ENCODE measurements around the gene NOC3L. TPM values are rescaled to one million over a fixed set of nuclear protein-coding genes. Genes with fewer than 3 reads are reported as not detected.

NOC3L gene
- total RNA-seq, 4 donors from 2014 or later: 8.7 to 14.2 (median 10.3) TPM

GRCh38 chr10:94366382-94366781, 3.6 kb upstream of the NOC3L start:
- DNase-seq (ENCODE audit: low spot score in 2 of 2): no peak
- TF ChIP-seq CTCF (IDR thresholded peaks at IDR 0.05) (no peak), POLR2A (IDR thresholded peaks at IDR 0.05) (no peak)
- no peak overlapping the region for H3K4me3 ChIP-seq (ENCODE audit: low read depth, poor library complexity, severe bottlenecking)
- intact Hi-C loops (cut with DNase I; ENCODE audit: low total_unique reads): no loop called here
- WGBS, 2 donors: 87 to 97% methylated on average over 3 of the region's 3 CpGs

- WGBS, 2 donors: 61 to 63% methylated on average over 1 of the region's 1 CpG
- intact Hi-C loops (cut with DNase I; ENCODE audit: low total_unique reads): no loop called here
These were observed 1.7 kb upstream of the NOC3L start for GRCh38 chr10:94364482-94364881.

GRCh38 chr10:94363251-94363565, 469 bp upstream of the NOC3L start:
- no peak for TF ChIP-seq CTCF (IDR thresholded peaks at IDR 0.05)
- TF ChIP-seq POLR2A (IDR thresholded peaks at IDR 0.05): no peak
- H3K4me3 ChIP-seq (ENCODE audit: low read depth, poor library complexity, severe bottlenecking): no peak overlapping the region
- DNase-seq (ENCODE audit: low spot score in 2 of 2): no peak
- 43 to 46% methylated on average over 8 of the region's 8 CpGs for WGBS, 2 donors
- intact Hi-C loops (cut with DNase I; ENCODE audit: low total_unique reads): no loop called here

More at GRCh38 chr10:94364482-94364881, 1.7 kb upstream of the NOC3L start:
- no peak for DNase-seq (ENCODE audit: low spot score in 2 of 2)
- H3K4me3 ChIP-seq (ENCODE audit: low read depth, poor library complexity, severe bottlenecking): no peak overlapping the region
- TF ChIP-seq POLR2A (IDR thresholded peaks at IDR 0.05) (no peak), CTCF (IDR thresholded peaks at IDR 0.05) (no peak)

- H3K4me3 ChIP-seq (ENCODE audit: low read depth, poor library complexity, severe bottlenecking): no peak overlapping the region
- no peak for DNase-seq (ENCODE audit: low spot score in 2 of 2)
- TF ChIP-seq POLR2A (IDR thresholded peaks at IDR 0.05) (no peak), CTCF (IDR thresholded peaks at IDR 0.05) (no peak)
- 59 to 62% methylated on average over 4 of the region's 4 CpGs for WGBS, 2 donors
- intact Hi-C loops (cut with DNase I; ENCODE audit: low total_unique reads): no loop called here
These were observed 1.5 kb downstream of the NOC3L start for GRCh38 chr10:94361171-94361794.

- WGBS, 2 donors: 59 to 66% methylated on average over 2 of the region's 2 CpGs
These were observed 4.3 kb downstream of the NOC3L start for GRCh38 chr10:94358480-94358879.

More at GRCh38 chr10:94358480-94358879, 4.3 kb downstream of the NOC3L start:
- intact Hi-C loops (cut with DNase I; ENCODE audit: low total_unique reads): no loop called here
- TF ChIP-seq CTCF (IDR thresholded peaks at IDR 0.05) (no peak), POLR2A (IDR thresholded peaks at IDR 0.05) (no peak)
- H3K4me3 ChIP-seq (ENCODE audit: low read depth, poor library complexity, severe bottlenecking): no peak overlapping the region
- DNase-seq (ENCODE audit: low spot score in 2 of 2): no peak
